ENCODE data around the gene LMX1A. TPM values are rescaled to one million over a fixed set of nuclear protein-coding genes. Genes with fewer than 3 reads are reported as not detected.

The LMX1A gene
- total and polyA plus RNA-seq, 12 donors: 0.08 TPM; not detected in 11

DNA sequence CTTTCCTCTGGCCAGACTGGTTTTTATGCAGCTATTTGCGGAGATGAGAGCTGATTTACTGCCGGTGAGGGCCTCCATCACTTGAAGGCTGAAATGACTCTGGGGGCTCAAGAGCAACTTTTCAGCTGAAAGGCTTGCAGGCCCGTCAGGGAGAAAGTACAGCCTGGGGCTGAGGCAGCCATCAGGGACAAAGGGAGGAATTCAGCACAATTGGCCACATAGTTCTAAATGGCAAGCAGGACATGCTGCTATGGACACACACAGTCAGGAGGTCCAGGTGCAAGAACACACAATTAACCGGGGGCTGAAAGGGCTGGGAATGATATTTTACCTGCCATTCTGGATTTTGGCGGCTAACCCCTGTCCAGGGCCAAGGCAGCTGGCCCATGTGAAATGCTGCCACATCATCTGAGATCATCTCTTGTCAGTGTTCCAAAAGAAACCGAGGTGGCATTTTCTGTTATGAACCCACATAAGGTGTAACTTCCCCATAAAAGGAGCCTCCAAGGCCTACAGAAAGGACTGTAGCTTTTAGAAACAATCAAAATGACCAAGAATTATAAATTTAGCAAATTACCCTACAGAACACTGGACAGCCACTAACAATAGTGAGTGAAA is 58.2 kb downstream of the LMX1A start:
- WGBS, 4 donors: 65 to 78% (median 75%) methylated on average over 4 to 6 of the region's 6 CpGs
- Histone ChIP-seq H3K27ac (no peak overlapping the region), H3K27me3 (no peaks in the 10 kb centered on the region), H3K36me3 (replicated peaks in 1 of 2) (no peaks in the 10 kb centered on the region), H3K4me1 (replicated peaks in 1 of 2) (no peaks in the 10 kb centered on the region), H3K9me3 (replicated peaks in 1 of 3) (no peaks in the 10 kb centered on the region), H3K4me3 (no peak overlapping the region)
- TF ChIP-seq, protein P1, sequence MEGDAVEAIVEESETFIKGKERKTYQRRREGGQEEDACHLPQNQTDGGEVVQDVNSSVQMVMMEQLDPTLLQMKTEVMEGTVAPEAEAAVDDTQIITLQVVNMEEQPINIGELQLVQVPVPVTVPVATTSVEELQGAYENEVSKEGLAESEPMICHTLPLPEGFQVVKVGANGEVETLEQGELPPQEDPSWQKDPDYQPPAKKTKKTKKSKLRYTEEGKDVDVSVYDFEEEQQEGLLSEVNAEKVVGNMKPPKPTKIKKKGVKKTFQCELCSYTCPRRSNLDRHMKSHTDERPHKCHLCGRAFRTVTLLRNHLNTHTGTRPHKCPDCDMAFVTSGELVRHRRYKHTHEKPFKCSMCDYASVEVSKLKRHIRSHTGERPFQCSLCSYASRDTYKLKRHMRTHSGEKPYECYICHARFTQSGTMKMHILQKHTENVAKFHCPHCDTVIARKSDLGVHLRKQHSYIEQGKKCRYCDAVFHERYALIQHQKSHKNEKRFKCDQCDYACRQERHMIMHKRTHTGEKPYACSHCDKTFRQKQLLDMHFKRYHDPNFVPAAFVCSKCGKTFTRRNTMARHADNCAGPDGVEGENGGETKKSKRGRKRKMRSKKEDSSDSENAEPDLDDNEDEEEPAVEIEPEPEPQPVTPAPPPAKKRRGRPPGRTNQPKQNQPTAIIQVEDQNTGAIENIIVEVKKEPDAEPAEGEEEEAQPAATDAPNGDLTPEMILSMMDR (IDR thresholded peaks at IDR 0.05): no peak
- no peak for TF ChIP-seq POLR2A (IDR thresholded peaks at IDR 0.05)
- intact Hi-C loops (cut with DNase I): no loop called here
- DNase-seq: no peak

DNA sequence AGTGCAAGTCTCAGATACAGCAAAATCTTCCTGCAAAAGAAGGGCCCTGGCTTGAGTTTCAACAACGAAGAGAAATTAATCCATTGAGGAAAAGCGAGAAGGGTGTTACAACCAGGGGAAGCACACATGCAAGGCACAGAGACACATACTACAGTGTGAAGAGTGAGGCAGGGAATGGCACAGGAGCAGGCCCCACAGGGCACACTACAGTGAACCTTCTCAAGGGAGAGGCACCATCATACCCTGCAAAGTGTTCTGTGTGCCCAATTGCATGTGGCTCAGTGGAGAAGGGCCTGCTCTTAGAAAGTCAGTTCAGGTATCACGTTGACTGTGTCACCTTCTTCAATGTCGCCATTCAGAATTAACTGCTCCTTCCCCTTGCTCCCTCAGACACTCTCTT is 60.3 kb downstream of the LMX1A start:
- 64 to 79% (median 74%) methylated on average over 4 of the region's 4 CpGs for WGBS, 4 donors
- H3K4me3 ChIP-seq: no peak overlapping the region
- H3K9me3 ChIP-seq (replicated peaks in 1 of 3): no peaks in the 10 kb centered on the region
- H3K27me3 ChIP-seq: no peaks in the 10 kb centered on the region
- intact Hi-C loops (cut with DNase I): no loop called here
- DNase-seq: no peak
- no peaks in the 10 kb centered on the region for H3K36me3 ChIP-seq (replicated peaks in 1 of 2)
- no peaks in the 10 kb centered on the region for H3K4me1 ChIP-seq (replicated peaks in 1 of 2)
- TF ChIP-seq, protein P1 (IDR thresholded peaks at IDR 0.05): no peak
- no peak for TF ChIP-seq POLR2A (IDR thresholded peaks at IDR 0.05)
- H3K27ac ChIP-seq: no peak overlapping the region

DNA sequence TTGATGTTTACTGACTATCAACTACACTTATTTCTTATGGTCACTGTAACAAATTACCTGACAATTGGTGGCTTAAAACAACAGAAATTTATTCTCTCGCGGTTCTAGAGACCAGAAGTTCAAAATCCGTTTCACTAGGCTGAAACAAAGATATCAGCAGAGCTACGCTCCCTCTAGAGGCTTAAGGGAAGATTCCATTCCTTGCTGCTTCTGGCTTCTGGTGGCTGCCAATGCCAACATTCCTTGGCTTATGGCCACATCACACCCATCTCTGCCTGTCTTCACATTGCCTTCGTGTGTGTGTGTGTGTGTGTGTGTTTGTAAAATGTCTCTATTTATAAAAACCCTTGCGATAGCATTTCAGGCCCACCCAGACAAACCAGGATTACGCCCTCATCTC is 66.4 kb downstream of the LMX1A start:
- no peaks in the 10 kb centered on the region for H3K4me1 ChIP-seq (replicated peaks in 1 of 2)
- TF ChIP-seq, protein P1 (IDR thresholded peaks at IDR 0.05): no peak
- no peak for TF ChIP-seq POLR2A (IDR thresholded peaks at IDR 0.05)
- intact Hi-C loops (cut with DNase I): no loop called here
- peaks cover 10% of the 10 kb centered on the region for H3K27me3 ChIP-seq
- H3K27ac ChIP-seq: no peak overlapping the region
- H3K4me3 ChIP-seq: no peak overlapping the region
- no peaks in the 10 kb centered on the region for H3K36me3 ChIP-seq (replicated peaks in 1 of 2)
- no peak for DNase-seq
- no peaks in the 10 kb centered on the region for H3K9me3 ChIP-seq (replicated peaks in 1 of 3)
- WGBS, 4 donors: 76 to 81% (median 78%) methylated on average over 7 of the region's 7 CpGs

DNA sequence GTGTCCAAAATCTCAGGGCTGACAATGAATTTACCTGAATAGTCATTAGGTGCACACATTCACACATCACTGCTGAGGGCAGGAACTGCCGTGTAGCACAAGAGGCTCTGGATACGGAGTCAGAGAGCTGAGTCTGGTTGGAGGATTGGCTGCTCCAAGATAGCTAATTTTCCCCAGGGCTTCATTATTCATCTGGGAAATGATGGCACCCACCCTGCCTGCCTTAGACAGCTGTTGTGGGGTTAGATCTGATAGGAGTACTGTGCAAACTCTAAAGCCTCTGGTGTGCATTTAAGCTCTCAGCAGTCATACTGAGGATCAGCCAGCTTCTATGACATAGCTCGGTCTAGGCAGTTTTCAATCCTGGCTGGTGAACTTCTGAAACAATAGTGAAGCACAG is 67.0 kb downstream of the LMX1A start:
- WGBS, 4 donors: 55 to 76% (median 67%) methylated on average over 3 of the region's 3 CpGs
- Histone ChIP-seq H3K36me3 (replicated peaks in 1 of 2) (no peaks in the 10 kb centered on the region), H3K4me3 (no peak overlapping the region), H3K27ac (no peak overlapping the region), H3K9me3 (replicated peaks in 1 of 3) (no peaks in the 10 kb centered on the region), H3K4me1 (replicated peaks in 1 of 2) (no peaks in the 10 kb centered on the region), H3K27me3 (peaks cover 10% of the 10 kb centered on the region)
- DNase-seq: no peak
- intact Hi-C loops (cut with DNase I): no loop called here
- no peak for TF ChIP-seq POLR2A (IDR thresholded peaks at IDR 0.05)
- TF ChIP-seq, protein P1 (IDR thresholded peaks at IDR 0.05): no peak

All from adrenal gland (tissue), 12 donors.